DMS53 treated with DMSO at 0.1 percent for 48 hours (cell line): Measurements from ENCODE around the gene SLC35G3.
"Not testable (repeated sequence)": the region's sequence is repeated elsewhere in the genome, so short reads cannot be mapped to it uniquely, and the experiment has no call there.

Experiments
- DNase-seq: peaks from one replicate; lab custom pipeline; 2025; ENCODE audit not compliant: unreplicated experiment; lab: John Stamatoyannopoulos, UW

Gene SLC35G3

DNA sequence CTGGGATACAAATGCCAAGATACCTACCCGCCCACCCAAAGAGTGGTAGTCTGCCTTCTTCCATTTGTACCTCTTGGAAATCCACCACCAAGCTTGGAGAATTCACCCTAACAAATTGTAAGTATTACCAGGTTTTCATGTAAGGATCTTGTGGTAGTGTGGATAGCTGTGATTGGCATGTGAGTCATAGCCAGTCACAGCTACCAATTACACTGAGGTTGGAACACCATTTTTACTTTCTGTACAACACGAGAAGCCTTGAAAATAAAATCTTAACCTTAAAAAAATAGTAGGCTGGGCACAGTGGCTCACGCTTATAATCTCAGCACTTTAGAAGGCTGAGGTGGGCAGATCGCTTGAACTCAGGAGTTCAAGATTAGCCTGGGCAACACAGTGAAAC lies 18.5 kb upstream of the SLC35G3 start:
- DNase-seq, result no peak

GRCh38 chr17:35210741-35211140 lies 16.5 kb upstream of the SLC35G3 start:
- no peak for DNase-seq

DNA sequence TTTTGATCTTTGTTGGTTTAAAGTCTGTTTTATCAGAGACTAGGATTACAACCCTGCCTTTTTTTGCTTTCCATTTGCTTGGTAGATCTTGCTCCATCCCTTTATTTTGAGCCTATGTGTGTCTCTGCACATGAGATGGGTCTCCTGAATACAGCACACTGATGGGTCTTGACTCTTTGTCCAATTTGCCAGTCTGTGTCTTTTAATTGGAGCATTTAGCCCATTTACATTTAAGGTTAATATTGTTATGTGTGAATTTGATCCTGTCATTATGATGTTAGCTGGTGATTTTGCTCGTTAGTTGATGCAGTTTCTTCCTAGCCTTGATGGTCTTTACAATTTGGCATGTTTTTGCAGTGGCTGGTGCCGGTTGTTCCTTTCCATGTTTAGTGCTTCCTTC lies 8.4 kb upstream of the SLC35G3 start:
- DNase-seq, result not testable (repeated sequence)

DNA sequence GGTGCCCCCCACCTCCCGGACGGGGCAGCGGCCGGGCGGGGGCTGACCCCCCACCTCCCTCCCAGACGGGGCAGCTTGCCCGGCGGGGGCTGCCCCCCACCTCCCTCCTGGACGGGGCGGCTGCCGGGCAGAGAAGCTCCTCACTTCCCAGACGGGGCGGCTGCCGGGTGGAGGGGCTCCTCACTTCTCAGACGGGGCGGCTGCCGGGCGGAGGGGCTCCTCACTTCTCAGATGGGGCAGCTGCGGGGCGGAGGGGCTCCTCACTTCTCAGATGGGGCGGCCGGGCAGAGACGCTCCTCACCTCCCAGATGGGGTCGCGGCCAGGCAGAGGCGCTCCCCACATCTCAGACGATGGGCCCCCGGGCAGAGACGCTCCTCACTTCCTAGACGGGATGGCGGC lies 869 bp upstream of the SLC35G3 start:
- DNase-seq, result not testable (repeated sequence)

DNA sequence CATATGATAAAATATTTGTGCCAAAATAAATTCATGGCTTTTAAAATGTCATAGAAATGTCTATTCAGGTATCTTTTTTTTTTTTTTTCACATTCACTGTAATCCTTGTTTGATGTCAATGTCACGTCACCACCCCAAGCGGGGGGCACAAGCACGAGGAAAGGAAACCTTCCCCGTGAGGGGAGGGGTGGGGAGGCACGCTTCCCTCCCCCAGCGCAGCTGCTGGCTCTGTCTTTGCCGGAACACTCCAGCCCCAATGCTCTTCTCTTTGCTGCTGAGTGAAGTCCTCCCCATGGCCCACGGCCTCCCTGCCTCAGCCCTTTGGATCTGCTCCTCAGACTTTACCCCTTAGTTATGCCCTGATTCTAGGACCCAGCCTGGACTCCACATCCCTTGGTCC lies 1.5 kb downstream of the SLC35G3 start:
- no peak for DNase-seq

DNA sequence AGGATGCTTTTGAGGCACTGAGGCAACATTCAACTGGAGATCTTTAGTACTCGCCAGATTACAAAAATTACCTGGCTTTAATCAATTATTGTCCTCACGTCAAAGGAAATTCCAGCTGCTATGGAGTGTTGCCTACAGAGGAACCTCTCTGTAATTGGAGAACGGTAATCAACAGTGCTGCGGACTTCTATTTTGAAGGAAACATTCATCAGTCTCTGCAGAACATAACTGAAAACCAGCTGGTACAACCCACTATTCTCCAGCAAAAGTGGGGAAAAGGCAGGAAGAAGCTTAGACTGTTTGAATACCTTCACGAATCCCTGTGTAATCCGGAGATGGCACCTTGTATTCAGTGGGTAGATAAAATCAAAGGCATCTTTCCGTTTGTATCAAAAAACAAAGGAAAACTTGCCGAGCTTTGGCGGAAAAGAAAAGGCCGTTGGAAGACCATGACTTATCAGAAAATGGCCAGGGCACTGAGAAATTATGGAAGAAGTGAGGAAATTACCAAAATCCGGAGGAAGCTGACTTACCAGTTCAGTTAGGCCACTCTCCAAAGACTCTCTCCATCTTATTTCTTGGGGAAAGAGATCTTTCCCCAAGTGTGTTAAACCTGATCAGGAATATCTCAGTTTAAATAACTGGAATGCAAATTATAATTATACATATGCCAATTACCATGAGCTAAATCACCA lies 3.0 kb downstream of the SLC35G3 start:
- DNase-seq, result no peak

- no peak for DNase-seq
These were observed 4.9 kb downstream of the SLC35G3 start for GRCh38 chr17:35189291-35189690.

DNA sequence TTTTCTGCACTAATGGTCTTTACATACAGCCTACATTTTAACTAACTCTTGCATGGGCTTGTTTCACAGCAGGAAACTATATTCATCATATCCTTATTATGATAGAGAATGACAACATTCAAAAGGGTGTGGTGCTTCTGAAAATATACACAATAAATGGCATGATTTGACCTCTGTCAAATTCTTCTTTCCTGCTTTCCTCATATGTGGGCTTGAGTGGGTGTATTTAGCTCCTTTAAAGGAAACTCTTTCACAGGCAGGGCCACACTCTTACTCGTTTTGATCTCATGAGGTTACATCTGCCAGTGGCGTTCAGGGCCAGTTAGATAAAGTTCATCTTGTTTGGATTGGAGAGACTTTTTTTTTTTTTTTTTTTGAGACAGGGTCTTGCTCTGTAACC lies 6.1 kb downstream of the SLC35G3 start:
- no peak for DNase-seq

- no peak for DNase-seq
These were observed 6.7 kb downstream of the SLC35G3 start for GRCh38 chr17:35187481-35187880.

DNA sequence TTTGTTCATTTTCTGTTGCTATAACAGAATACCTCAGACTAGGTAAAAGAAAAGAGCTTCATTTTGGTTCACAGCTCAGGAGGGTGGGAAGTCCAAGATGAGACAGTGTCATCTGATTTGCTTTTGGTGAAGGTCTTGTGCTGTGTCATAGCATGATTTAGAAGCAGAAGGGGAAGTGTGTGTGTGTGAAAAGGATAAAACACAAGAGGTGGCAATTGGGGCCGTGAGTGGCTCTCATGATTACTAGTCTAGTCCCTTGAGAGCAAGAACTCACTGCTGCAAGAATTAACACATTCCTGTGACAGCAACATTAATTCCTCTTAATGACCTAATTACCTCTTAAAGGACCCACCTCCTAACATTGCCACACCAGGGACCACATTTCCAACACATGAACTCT lies 8.3 kb downstream of the SLC35G3 start:
- no peak for DNase-seq

DNA sequence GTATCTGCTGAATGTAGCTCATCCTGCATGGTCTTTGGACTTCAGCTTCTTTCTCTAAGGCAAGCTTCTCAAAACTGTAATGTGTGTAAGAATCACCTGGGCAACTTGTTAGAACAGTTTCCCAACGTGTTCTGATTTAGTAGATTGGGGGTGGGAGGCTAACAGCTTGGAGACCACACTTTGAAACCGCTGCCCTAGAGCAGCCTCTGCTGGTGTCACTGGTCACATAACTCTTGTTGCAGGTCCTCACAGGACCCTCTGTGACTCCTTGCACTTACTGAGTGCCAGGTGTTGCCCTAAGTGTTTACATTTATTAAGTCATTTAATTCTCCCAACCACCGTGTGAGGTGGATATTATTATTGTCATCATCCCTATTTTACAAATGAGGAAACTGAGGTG lies 9.9 kb downstream of the SLC35G3 start:
- DNase-seq, result no peak

GRCh38 chr17:35183332-35183731 lies 10.9 kb downstream of the SLC35G3 start:
- DNase-seq, result no peak

- DNase-seq, result not testable (repeated sequence)
These were observed 14.8 kb downstream of the SLC35G3 start for GRCh38 chr17:35179379-35179778.

GRCh38 chr17:35176897-35177296 lies 17.3 kb downstream of the SLC35G3 start:
- no peak for DNase-seq

DNA sequence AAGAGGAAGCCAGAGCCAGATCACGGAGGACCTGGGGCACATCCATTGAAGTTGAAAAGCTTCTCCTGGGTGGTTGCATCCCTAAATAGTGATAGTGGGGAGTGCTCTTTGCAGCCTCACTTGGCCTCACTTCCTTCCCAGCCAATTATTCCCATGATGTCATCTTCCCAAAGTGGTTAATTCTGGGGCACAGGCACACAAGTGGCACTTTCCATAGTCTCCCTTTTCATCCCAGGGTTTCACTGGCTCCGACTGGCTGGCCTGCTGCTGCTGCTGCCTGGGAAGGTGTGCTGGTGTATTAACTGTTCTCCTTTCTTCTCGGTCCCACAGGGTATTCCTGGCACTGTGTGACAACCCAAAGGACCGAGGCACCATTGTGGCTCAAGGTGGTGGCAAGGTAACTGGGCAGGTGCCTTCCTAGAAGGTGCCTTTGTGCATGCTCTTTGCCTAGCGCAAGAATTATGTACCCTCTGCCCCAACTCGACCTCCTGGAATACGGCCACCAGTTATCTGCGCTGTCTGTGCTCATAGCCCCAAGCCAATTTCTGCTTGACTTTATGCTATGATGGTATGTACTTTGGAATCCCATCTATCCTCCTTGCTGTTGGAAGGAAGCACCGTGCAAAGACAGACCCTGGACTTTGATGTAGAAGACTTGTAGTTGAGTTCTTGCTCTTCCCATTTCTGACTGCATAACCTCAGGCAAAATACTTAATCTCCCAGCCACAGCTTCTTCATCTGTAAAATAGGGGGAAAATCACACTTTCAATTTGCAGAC lies 18.4 kb downstream of the SLC35G3 start:
- DNase-seq, result no peak

DNA sequence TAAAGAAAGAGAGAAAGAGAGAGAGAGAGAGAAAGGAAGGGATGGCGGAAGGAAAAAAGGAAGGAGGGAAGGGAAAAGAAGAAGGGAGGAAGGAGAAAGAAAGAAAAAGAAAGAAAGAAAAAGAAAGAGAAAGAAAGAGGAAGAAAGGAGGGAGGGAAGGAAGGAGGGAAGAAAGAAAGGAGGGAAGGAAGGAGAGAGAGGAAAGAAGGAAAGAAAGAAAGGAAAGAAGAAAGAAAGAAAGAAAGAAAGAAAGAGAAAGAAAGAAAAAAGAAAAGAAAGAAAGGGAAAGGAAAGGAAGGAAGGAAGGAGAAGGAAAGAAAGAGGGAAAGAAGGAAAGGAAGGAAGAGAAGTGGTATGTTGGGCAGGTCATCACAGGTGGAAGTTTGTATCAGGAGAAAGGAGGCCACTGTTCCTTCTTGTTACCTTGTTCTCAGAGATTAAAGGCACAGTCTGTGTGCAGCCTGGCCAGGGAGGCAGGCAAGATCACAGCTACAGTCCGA lies 19.3 kb downstream of the SLC35G3 start:
- DNase-seq, result no peak

DNA sequence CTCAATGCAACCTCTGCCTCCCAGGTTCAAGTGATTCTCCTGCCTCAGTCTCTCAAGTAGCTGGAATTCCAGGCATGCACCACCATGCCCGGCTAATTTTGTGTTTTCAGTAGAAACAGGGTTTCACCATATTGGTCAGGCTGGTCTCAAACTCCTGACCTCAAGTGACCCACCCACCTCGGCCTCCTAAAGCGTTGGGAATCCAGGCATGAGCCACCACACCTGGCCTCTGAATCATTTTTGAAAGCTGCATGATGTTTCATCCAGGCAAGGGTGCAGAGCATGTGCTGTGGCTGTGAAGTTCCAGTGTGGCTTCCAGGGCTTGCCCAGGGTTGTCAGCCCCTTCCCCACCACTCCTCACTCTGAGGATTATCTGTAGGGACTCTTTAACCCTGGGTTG lies 21.9 kb downstream of the SLC35G3 start:
- not testable (repeated sequence) for DNase-seq

DNA sequence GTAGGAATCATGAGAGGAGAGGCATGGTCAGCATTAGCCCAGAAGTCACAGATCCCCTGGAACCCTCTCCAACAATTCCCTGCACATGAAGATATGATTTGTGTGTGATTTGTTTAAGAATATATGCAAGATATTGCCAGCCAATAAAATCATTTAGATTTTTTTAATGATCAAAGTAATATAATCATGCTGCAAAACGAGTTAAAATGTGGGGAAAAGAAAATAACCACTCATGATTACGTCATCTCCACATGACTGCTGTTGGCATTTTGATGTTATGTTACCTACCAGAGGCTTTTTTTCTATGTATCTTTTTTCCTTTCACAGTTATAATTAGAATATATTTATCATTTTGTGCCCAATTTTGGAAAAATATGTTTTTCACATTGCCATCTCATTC lies 22.4 kb downstream of the SLC35G3 start:
- no peak for DNase-seq

DNA sequence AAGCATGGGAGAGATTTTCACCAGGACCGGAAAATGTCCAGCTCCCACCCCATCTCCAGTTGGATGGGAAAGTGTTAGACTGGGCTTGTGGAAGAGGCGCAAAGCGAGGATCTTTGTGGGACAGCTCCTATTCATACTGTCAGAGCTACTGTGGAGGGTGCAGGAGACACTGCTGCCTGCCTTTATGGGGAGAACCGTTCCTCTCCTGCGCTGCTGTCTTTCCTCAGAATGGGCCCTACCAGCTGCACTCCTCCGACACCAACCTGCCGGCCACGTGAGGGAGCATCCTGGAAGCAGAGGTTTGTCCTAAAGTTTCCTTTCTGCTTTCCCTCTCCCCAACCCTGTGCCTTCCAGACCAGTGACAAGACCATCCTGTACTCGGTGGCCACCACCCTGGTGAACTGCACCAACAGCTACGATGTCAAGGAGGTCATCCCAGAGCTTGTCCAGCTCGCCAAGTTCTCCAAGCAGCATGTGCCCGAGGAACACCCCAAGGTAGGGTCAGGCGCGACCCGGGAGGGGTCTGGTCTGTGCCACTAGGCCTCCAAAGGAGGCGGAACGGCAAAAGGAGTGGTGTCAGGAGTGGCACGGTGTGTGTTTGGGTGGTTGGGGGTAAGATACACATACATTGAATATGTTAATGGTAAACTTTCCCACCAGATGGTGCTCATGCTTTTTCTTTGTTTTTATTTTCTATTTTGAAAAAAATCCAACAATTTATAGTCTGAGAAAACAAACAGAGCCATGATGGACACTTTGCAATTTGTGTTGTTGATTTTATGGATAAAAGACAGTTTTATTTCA lies 23.0 kb downstream of the SLC35G3 start:
- no peak for DNase-seq

GRCh38 chr17:35169835-35170363 lies 24.3 kb downstream of the SLC35G3 start:
- no peak for DNase-seq

DNA sequence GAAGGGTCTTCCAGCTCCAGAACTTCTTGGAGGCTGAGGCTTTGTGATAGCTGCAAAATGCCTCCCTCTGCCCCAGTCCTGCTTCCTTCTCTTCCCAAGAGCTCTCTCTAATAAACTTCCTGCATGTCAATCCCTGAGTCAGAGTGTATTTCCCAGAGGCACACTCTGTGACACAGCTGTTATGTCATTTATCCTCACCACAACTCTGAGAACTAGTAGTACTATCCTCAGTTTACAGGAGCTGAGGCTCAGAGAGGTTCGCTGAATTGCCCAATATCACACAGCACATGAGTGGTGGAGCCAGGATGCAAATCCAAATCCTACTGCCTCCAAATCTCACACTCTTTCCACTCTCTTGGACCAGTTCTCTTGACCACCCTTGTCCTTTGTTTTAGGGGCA lies 26.5 kb downstream of the SLC35G3 start:
- DNase-seq, result no peak
